Measurements from ENCODE around the gene PLB1. TPM values are rescaled to one million over a fixed set of nuclear protein-coding genes. Genes with fewer than 3 reads are reported as not detected.

Gene PLB1
- polyA plus RNA-seq, 1 donor from 2014 or later = 2.8 TPM

DNA sequence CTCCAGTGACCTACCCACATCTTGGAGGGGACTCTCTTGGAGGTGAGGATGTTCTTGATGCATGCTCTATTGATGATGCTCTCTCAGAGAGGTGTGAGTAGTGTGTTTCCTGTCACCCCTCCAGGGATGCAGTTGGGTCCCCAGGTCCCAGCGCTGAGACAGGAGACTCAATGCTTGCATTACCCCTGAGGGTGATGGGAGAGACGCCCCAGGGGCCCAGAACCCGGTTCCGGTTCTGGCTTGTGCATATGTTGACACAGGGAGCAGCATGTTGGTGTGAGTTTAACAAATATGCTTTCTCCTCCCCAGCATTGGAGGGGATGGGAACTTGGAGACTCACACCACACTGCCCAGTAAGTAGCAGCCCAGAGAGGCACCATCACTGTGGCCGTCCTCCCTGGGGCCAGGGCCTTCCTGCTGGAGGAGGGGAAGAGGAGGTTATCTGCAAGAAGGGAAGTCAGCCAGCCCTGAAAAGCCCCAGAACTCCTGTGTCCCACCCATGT is 124.5 kb downstream of the PLB1 start:
- Histone ChIP-seq H3K9me2 (ENCODE audit: insufficient read depth, low read length) (no peaks in the 10 kb centered on the region), H3K27ac (ENCODE audit: low read length) (peak overlapping the region; percentile 68), H3K9me3 (ENCODE audit: low read length) (no peaks in the 10 kb centered on the region), H3K9ac (ENCODE audit: low read length) (no peak overlapping the region), H3K27me3 (ENCODE audit: insufficient read depth, low read depth, low read length) (no peaks in the 10 kb centered on the region), H3F3A (ENCODE audit: insufficient read depth, low read length, poor library complexity, severe bottlenecking) (no peaks in the 10 kb centered on the region), H3K4me3 (ENCODE audit: low read length) (no peak overlapping the region), H2AFZ (ENCODE audit: low read depth, low read length) (no peak overlapping the region), H4K20me1 (ENCODE audit: insufficient read depth) (no peaks in the 10 kb centered on the region), H3K79me2 (replicated peaks; ENCODE audit: insufficient read depth, low read length) (no peaks in the 10 kb centered on the region), H3K4me2 (ENCODE audit: low read length) (no peak overlapping the region), H3K36me3 (ENCODE audit: insufficient read depth, low read length) (no peaks in the 10 kb centered on the region)
- TF ChIP-seq MXI1 (conservative IDR thresholded peaks at IDR 0.05; ENCODE audit: poor library complexity, severe bottlenecking) (no peak), EP300 (conservative IDR thresholded peaks at IDR 0.05; ENCODE audit: poor library complexity, severe bottlenecking) (no peak), SMC3 (conservative IDR thresholded peaks at IDR 0.05; ENCODE audit: poor library complexity) (no peak), RAD21 (conservative IDR thresholded peaks at IDR 0.05) (no peak), EZH2 (IDR thresholded peaks at IDR 0.05; ENCODE audit: borderline replicate concordance, insufficient read depth, low read length, poor library complexity, severe bottlenecking) (no peak), TAF1 (IDR thresholded peaks at IDR 0.05; ENCODE audit: low read depth) (no peak), POLR2AphosphoS5 (IDR thresholded peaks at IDR 0.05) (no peak)
- TF ChIP-seq, protein P1, sequence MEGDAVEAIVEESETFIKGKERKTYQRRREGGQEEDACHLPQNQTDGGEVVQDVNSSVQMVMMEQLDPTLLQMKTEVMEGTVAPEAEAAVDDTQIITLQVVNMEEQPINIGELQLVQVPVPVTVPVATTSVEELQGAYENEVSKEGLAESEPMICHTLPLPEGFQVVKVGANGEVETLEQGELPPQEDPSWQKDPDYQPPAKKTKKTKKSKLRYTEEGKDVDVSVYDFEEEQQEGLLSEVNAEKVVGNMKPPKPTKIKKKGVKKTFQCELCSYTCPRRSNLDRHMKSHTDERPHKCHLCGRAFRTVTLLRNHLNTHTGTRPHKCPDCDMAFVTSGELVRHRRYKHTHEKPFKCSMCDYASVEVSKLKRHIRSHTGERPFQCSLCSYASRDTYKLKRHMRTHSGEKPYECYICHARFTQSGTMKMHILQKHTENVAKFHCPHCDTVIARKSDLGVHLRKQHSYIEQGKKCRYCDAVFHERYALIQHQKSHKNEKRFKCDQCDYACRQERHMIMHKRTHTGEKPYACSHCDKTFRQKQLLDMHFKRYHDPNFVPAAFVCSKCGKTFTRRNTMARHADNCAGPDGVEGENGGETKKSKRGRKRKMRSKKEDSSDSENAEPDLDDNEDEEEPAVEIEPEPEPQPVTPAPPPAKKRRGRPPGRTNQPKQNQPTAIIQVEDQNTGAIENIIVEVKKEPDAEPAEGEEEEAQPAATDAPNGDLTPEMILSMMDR (IDR thresholded peaks at IDR 0.05; ENCODE audit: poor library complexity, severe bottlenecking) = no peak
- TF ChIP-seq, protein P2, sequence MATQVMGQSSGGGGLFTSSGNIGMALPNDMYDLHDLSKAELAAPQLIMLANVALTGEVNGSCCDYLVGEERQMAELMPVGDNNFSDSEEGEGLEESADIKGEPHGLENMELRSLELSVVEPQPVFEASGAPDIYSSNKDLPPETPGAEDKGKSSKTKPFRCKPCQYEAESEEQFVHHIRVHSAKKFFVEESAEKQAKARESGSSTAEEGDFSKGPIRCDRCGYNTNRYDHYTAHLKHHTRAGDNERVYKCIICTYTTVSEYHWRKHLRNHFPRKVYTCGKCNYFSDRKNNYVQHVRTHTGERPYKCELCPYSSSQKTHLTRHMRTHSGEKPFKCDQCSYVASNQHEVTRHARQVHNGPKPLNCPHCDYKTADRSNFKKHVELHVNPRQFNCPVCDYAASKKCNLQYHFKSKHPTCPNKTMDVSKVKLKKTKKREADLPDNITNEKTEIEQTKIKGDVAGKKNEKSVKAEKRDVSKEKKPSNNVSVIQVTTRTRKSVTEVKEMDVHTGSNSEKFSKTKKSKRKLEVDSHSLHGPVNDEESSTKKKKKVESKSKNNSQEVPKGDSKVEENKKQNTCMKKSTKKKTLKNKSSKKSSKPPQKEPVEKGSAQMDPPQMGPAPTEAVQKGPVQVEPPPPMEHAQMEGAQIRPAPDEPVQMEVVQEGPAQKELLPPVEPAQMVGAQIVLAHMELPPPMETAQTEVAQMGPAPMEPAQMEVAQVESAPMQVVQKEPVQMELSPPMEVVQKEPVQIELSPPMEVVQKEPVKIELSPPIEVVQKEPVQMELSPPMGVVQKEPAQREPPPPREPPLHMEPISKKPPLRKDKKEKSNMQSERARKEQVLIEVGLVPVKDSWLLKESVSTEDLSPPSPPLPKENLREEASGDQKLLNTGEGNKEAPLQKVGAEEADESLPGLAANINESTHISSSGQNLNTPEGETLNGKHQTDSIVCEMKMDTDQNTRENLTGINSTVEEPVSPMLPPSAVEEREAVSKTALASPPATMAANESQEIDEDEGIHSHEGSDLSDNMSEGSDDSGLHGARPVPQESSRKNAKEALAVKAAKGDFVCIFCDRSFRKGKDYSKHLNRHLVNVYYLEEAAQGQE (IDR thresholded peaks at IDR 0.05; ENCODE audit: borderline replicate concordance) = no peak

DNA sequence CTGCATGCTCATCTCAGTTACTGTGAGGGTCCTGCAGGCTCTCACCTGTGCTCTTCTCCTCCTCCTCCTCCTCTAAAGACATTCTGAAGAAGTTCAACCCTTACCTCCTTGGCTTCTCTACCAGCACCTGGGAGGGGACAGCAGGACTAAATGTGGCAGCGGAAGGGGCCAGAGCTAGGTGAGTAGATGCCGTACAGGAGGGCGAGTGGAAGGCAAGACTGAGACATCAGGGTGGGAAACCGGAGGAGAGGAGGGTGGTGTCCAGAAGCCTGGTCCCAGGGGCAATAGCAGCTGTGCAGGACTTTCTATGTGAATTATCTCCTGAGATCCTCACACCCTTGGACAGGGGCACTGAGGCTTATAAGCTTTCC is 124.9 kb downstream of the PLB1 start:
- Histone ChIP-seq H3K9me2 (ENCODE audit: insufficient read depth, low read length) (no peaks in the 10 kb centered on the region), H2AFZ (ENCODE audit: low read depth, low read length) (no peak overlapping the region), H3F3A (ENCODE audit: insufficient read depth, low read length, poor library complexity, severe bottlenecking) (no peaks in the 10 kb centered on the region), H3K27ac (ENCODE audit: low read length) (peak overlapping the region; percentile 68), H3K9me3 (ENCODE audit: low read length) (no peaks in the 10 kb centered on the region), H3K4me2 (ENCODE audit: low read length) (no peak overlapping the region), H3K36me3 (ENCODE audit: insufficient read depth, low read length) (no peaks in the 10 kb centered on the region), H4K20me1 (ENCODE audit: insufficient read depth) (no peaks in the 10 kb centered on the region), H3K4me3 (ENCODE audit: low read length) (peak overlapping the region; percentile 41), H3K27me3 (ENCODE audit: insufficient read depth, low read depth, low read length) (no peaks in the 10 kb centered on the region), H3K79me2 (replicated peaks; ENCODE audit: insufficient read depth, low read length) (no peaks in the 10 kb centered on the region), H3K9ac (ENCODE audit: low read length) (peak overlapping the region; percentile 43)
- TF ChIP-seq, protein P2 (IDR thresholded peaks at IDR 0.05; ENCODE audit: borderline replicate concordance) = no peak
- TF ChIP-seq EZH2 (IDR thresholded peaks at IDR 0.05; ENCODE audit: borderline replicate concordance, insufficient read depth, low read length, poor library complexity, severe bottlenecking) = no peak
- TF ChIP-seq RAD21 (conservative IDR thresholded peaks at IDR 0.05) = no peak
- no peak for TF ChIP-seq EP300 (conservative IDR thresholded peaks at IDR 0.05; ENCODE audit: poor library complexity, severe bottlenecking)
- no peak for TF ChIP-seq MXI1 (conservative IDR thresholded peaks at IDR 0.05; ENCODE audit: poor library complexity, severe bottlenecking)
- no peak for TF ChIP-seq POLR2AphosphoS5 (IDR thresholded peaks at IDR 0.05)
- no peak for TF ChIP-seq TAF1 (IDR thresholded peaks at IDR 0.05; ENCODE audit: low read depth)
- TF ChIP-seq, protein P1 (IDR thresholded peaks at IDR 0.05; ENCODE audit: poor library complexity, severe bottlenecking) = no peak
- TF ChIP-seq SMC3 (conservative IDR thresholded peaks at IDR 0.05; ENCODE audit: poor library complexity) = no peak

Measured in neural cell (in vitro differentiated cells).